HG03378 (cell line): ENCODE measurements around the gene TRIM41.
A peak's percentile ranks its signal among the peaks of the same experiment; 100 is the strongest.

Experiments
- ATAC-seq: cut with Tn5 transposase; IDR thresholded peaks from one replicate; pipeline ENCODE4 v1.9.1; 2021; ENCODE audit warnings: mild to moderate bottlenecking, moderate library complexity; ENCODE audit not compliant: unreplicated experiment

TRIM41 gene

GRCh38 chr5:181192337-181193046, 30.6 kb upstream of the TRIM41 start:
- no peak for ATAC-seq

- ATAC-seq: no peak
These were observed 29.4 kb upstream of the TRIM41 start for GRCh38 chr5:181193656-181194055.

- no peak for ATAC-seq
These were observed 28.4 kb upstream of the TRIM41 start for GRCh38 chr5:181194489-181195248.

GRCh38 chr5:181195249-181195761, 27.8 kb upstream of the TRIM41 start:
- ATAC-seq: no peak

- ATAC-seq: no peak
These were observed 25.6 kb upstream of the TRIM41 start for GRCh38 chr5:181197326-181197951.

GRCh38 chr5:181198106-181198685, 24.9 kb upstream of the TRIM41 start:
- no peak for ATAC-seq

- ATAC-seq: peak; percentile 78
These were observed 24.1 kb upstream of the TRIM41 start for GRCh38 chr5:181198905-181199519.

- ATAC-seq: no peak
These were observed 23.0 kb upstream of the TRIM41 start for GRCh38 chr5:181199881-181200638.

GRCh38 chr5:181200816-181201215, 22.3 kb upstream of the TRIM41 start:
- no peak for ATAC-seq

GRCh38 chr5:181203093-181203711, 19.9 kb upstream of the TRIM41 start:
- no peak for ATAC-seq

GRCh38 chr5:181203777-181204112, 19.3 kb upstream of the TRIM41 start:
- ATAC-seq: no peak

GRCh38 chr5:181204113-181204825, 18.8 kb upstream of the TRIM41 start:
- ATAC-seq: no peak

GRCh38 chr5:181204826-181205760, 18.0 kb upstream of the TRIM41 start, which contains the start of gene TRIM7:
TRIM7 (minus strand) TSS chr5:181205196; CDS start chr5:181205110, 86 bp downstream.
- no peak for ATAC-seq

- no peak for ATAC-seq
These were observed 17.1 kb upstream of the TRIM41 start for GRCh38 chr5:181205761-181206649.

GRCh38 chr5:181207214-181207959, 15.7 kb upstream of the TRIM41 start:
- ATAC-seq: no peak

GRCh38 chr5:181207960-181208253, 15.2 kb upstream of the TRIM41 start:
- ATAC-seq: no peak
